ENCODE data around the gene BTG4. TPM values are rescaled to one million over a fixed set of nuclear protein-coding genes. Genes with fewer than 3 reads are reported as not detected.

The BTG4 gene
- total RNA-seq, 1 donor from 2014 or later: not detected

DNA sequence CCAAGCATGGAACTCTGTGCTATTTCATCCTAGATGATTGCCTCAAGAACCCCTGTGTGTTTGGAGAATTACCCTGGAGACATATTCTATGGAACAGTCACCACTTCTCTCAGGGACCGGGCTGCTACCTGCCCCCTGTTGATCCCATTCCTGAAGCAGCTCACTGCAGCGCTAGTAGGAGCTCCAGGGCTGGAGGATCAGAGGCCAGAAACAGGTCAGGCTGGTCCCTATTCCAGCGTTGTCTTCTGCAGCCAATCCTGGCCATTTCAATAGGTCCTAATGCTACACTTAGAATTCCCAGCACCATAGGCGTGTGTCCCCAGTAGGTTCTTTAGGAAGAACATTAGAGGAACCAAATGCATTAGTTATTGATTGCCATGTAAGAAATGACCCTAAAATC, 48.9 kb downstream of the BTG4 start:
- Histone ChIP-seq H3K9me3 (no peaks in the 10 kb centered on the region), H3K36me3 (no peaks in the 10 kb centered on the region), H3K4me3 (no peak overlapping the region), H3K27me3 (no peaks in the 10 kb centered on the region), H3K4me1 (no peaks in the 10 kb centered on the region), H3K27ac (no peak overlapping the region)
- TF ChIP-seq POLR2A (IDR thresholded peaks at IDR 0.05) (no peak), CTCF (IDR thresholded peaks at IDR 0.05) (no peak), POLR2AphosphoS5 (IDR thresholded peaks at IDR 0.05; ENCODE audit: insufficient read depth in 1 of 2, low read depth in 1 of 2) (no peak)
- intact Hi-C loops (cut with DNase I): no loop called here
- DNase-seq (ENCODE audit: extremely low spot score in 2 of 2): no peak

DNA sequence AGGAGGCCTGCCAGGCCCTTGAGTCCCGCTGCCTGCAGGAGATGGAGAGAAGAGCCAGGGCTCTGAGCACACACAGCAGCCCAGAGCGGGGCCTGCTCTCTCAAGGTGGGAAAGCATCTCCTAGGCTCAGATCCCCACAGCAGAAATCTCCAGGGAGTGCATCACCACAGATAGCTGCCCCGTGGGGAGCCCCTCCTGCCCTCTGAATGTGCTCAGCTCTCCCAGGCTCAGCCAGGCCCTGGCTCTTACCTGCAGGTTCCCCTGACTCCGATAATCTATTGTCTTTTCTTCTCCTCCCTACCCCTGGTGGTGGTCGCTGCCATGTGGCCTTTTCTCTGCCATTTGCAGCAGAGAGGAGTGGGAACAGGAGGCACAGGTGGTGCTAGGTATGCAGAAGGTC, 49.9 kb downstream of the BTG4 start:
- TF ChIP-seq POLR2A (IDR thresholded peaks at IDR 0.05): no peak
- no peak for TF ChIP-seq POLR2AphosphoS5 (IDR thresholded peaks at IDR 0.05; ENCODE audit: insufficient read depth in 1 of 2, low read depth in 1 of 2)
- no peak for TF ChIP-seq CTCF (IDR thresholded peaks at IDR 0.05)
- Histone ChIP-seq H3K36me3 (no peaks in the 10 kb centered on the region), H3K9me3 (no peaks in the 10 kb centered on the region), H3K27me3 (no peaks in the 10 kb centered on the region), H3K27ac (no peak overlapping the region), H3K4me1 (no peaks in the 10 kb centered on the region), H3K4me3 (no peak overlapping the region)
- peak in 1 of 2 donors; percentile 74 for DNase-seq (ENCODE audit: extremely low spot score in 2 of 2)
- intact Hi-C loops (cut with DNase I): no loop called here

DNA sequence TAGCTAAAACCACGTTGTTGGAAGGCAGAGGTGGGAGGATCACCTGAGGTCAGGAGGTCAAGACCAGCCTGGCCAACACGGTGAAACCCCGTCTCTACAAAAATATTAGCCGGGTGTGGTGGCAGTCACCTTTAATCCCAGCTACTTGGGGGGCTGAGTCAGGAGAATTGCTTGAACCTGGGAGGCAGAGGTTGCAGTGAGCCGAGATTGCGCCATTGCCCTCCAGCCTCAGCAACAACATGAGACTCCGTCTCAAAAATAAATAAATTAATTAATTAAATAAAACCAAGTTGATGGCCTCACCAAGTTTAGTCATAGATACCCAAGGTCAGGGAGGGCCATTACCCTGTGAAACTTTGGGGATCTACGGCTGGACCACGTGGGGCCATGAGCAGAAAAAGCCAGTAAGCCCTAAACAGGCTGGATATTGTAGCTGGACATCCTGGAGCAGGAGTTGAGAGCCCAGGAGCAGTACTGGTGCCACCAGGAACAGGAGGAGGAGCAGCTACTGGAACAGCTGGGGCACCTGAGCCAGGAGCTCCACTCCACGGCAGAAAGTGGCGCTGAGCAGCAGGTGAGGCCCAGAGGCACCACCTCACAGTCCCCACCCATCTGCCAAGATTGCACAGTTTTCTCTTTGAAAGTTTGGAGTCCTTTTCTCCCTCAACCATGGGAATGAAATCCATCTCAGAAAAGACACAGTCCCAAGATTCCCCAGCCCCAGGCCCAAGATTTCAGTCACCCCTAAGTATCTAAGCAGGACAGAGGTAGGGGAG, 50.5 kb downstream of the BTG4 start:
- no peak overlapping the region for H3K4me3 ChIP-seq
- no peaks in the 10 kb centered on the region for H3K9me3 ChIP-seq
- H3K27me3 ChIP-seq: no peaks in the 10 kb centered on the region
- no peak for TF ChIP-seq CTCF (IDR thresholded peaks at IDR 0.05)
- intact Hi-C loops (cut with DNase I): no loop called here
- no peak overlapping the region for H3K27ac ChIP-seq
- peak in 1 of 2 donors; percentile 42 for DNase-seq (ENCODE audit: extremely low spot score in 2 of 2)
- no peaks in the 10 kb centered on the region for H3K4me1 ChIP-seq
- H3K36me3 ChIP-seq: no peaks in the 10 kb centered on the region

DNA sequence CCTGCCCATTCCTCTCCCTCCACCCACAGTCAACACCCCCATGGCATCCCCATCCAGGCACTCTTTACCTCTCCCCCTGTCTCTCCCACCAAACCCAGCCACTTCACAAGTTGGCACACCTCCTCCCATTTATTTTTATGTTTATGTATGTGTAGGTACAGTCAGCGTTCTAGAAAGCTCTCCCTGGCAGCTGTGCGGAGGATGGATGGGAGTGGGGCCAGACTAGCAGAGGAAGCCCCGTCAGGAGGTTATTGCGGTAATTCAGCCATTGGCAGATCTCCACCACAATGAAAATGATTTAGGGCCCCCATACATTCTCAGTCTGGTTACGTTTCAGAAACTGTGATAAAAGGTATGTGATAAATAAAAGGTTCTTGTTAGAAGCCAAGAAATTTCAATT, 51.3 kb downstream of the BTG4 start:
- H3K27me3 ChIP-seq: no peaks in the 10 kb centered on the region
- no peaks in the 10 kb centered on the region for H3K4me1 ChIP-seq
- TF ChIP-seq POLR2A (IDR thresholded peaks at IDR 0.05) (no peak), CTCF (IDR thresholded peaks at IDR 0.05) (no peak), POLR2AphosphoS5 (IDR thresholded peaks at IDR 0.05; ENCODE audit: insufficient read depth in 1 of 2, low read depth in 1 of 2) (no peak)
- H3K36me3 ChIP-seq: no peaks in the 10 kb centered on the region
- no peaks in the 10 kb centered on the region for H3K9me3 ChIP-seq
- no peak overlapping the region for H3K4me3 ChIP-seq
- intact Hi-C loops (cut with DNase I): no loop called here
- DNase-seq (ENCODE audit: extremely low spot score in 2 of 2): peak in 1 of 2 donors; percentile 47
- H3K27ac ChIP-seq: no peak overlapping the region

DNA sequence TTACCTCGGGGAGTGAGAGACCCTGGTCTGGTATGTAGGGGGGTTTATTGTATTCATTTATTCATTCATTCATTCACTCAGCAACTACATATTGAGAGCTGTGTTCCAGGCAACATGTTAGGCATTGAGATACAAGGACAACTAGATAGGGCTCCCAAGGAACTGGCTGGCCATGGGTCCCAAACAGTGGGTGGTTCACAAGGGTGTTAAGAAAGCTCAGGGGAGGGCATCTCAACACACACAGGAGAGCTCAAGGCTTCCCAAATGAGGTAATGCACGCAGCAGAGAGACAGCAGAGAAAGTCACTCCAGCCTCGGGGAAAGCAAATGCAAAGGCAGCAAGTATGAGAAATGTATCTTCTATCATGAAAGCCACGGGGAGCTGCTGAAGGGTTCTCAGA, 51.8 kb downstream of the BTG4 start:
- Histone ChIP-seq H3K27me3 (no peaks in the 10 kb centered on the region), H3K4me1 (no peaks in the 10 kb centered on the region), H3K36me3 (no peaks in the 10 kb centered on the region), H3K9me3 (no peaks in the 10 kb centered on the region), H3K4me3 (no peak overlapping the region), H3K27ac (no peak overlapping the region)
- peak in 1 of 2 donors; percentile 58 for DNase-seq (ENCODE audit: extremely low spot score in 2 of 2)
- TF ChIP-seq POLR2A (IDR thresholded peaks at IDR 0.05) (no peak), CTCF (IDR thresholded peaks at IDR 0.05) (no peak), POLR2AphosphoS5 (IDR thresholded peaks at IDR 0.05; ENCODE audit: insufficient read depth in 1 of 2, low read depth in 1 of 2) (no peak)
- intact Hi-C loops (cut with DNase I): no loop called here

All from vagina (tissue), 2 donors.